Stimulated activated CD4-positive, alpha-beta T cell treated with anti-CD3 and anti-CD28 coated beads, Interleukin-2, amount 100 ng/mL, for 24 hours (primary cell): Measurements from ENCODE around the gene PRPF6.
A peak's percentile ranks its signal among the peaks of the same experiment; 100 is the strongest.

Source experiments
- DNase-seq, 2 donors: peaks; one replicate each; pipeline ENCODE4 v3.0.0-alpha.2; 2020

The PRPF6 gene

GRCh38 chr20:63980806-63981728, at the start of gene PRPF6:
PRPF6 (plus strand) TSS chr20:63981132; CDS start chr20:63981246, 114 bp downstream.
- peak; percentile 96 to 97 for DNase-seq

- DNase-seq, result no peak
These were observed 49.2 kb upstream of the PRPF6 start for GRCh38 chr20:63931735-63932134.

- no peak for DNase-seq
These were observed 48.2 kb upstream of the PRPF6 start for GRCh38 chr20:63932606-63933160.

- DNase-seq, result no peak
These were observed 47.3 kb upstream of the PRPF6 start for GRCh38 chr20:63933646-63934045.

- DNase-seq, result no peak
These were observed 46.5 kb upstream of the PRPF6 start for GRCh38 chr20:63934271-63935068.

GRCh38 chr20:63935447-63935846, 45.5 kb upstream of the PRPF6 start:
- DNase-seq, result no peak

GRCh38 chr20:63937596-63937995, 43.3 kb upstream of the PRPF6 start:
- DNase-seq, result no peak

- DNase-seq, result no peak
These were observed 41.6 kb upstream of the PRPF6 start for GRCh38 chr20:63939061-63939935.

- DNase-seq, result no peak
These were observed 40.9 kb upstream of the PRPF6 start for GRCh38 chr20:63940071-63940471.

GRCh38 chr20:63940472-63941266, 40.3 kb upstream of the PRPF6 start:
- no peak for DNase-seq

- peak; percentile 63 to 67 for DNase-seq
These were observed 39.5 kb upstream of the PRPF6 start for GRCh38 chr20:63941282-63942081.

- DNase-seq, result peak in 1 of 2 donors; percentile 60
These were observed 38.5 kb upstream of the PRPF6 start for GRCh38 chr20:63942250-63942951.

GRCh38 chr20:63942969-63943807, 37.7 kb upstream of the PRPF6 start:
- DNase-seq, result no peak

GRCh38 chr20:63943808-63944077, 37.2 kb upstream of the PRPF6 start:
- DNase-seq, result no peak

- no peak for DNase-seq
These were observed 36.6 kb upstream of the PRPF6 start for GRCh38 chr20:63944078-63944941.

- no peak for DNase-seq
These were observed 35.8 kb upstream of the PRPF6 start for GRCh38 chr20:63945031-63945658.
